ENCODE results near the gene ANO7.

The ANO7 gene

GRCh38 chr2:241198381-241199279 is 10.2 kb downstream of the ANO7 start:
- no peaks in the 10 kb centered on the region for H3K27me3 ChIP-seq (ENCODE audit: control insufficient read depth, low read length)
- no peaks in the 10 kb centered on the region for H3K4me1 ChIP-seq (ENCODE audit: control insufficient read depth, low read length)
- no peak overlapping the region for H3K4me2 ChIP-seq (ENCODE audit: low read length)
- no peak overlapping the region for H3K4me3 ChIP-seq (ENCODE audit: low read length)
- H3K27ac ChIP-seq (ENCODE audit: low read depth, low read length): no peak overlapping the region
- TF ChIP-seq CTCF (IDR thresholded peaks at IDR 0.05; ENCODE audit: low read depth, low read length, poor library complexity, severe bottlenecking) (no peak), EZH2phosphoT487 (IDR thresholded peaks at IDR 0.05; ENCODE audit: borderline replicate concordance, low read length) (no peak)
- H3K9me3 ChIP-seq (ENCODE audit: control insufficient read depth, insufficient read depth, low read length): no peaks in the 10 kb centered on the region
- H3K79me2 ChIP-seq (ENCODE audit: control insufficient read depth, low read length): no peaks in the 10 kb centered on the region
- no peaks in the 10 kb centered on the region for H3K9me2 ChIP-seq (replicated peaks; ENCODE audit: control insufficient read depth, low read length)
- H4K20me1 ChIP-seq (ENCODE audit: control insufficient read depth, insufficient read depth, low read depth, low read length): no peaks in the 10 kb centered on the region
- no peaks in the 10 kb centered on the region for H3K36me3 ChIP-seq (ENCODE audit: control insufficient read depth, low read length)
- H3F3A ChIP-seq (ENCODE audit: control insufficient read depth, insufficient read depth): no peaks in the 10 kb centered on the region

GRCh38 chr2:241199286-241199685 is 10.8 kb downstream of the ANO7 start:
- H3K27ac ChIP-seq (ENCODE audit: low read depth, low read length): no peak overlapping the region
- no peaks in the 10 kb centered on the region for H3K9me2 ChIP-seq (replicated peaks; ENCODE audit: control insufficient read depth, low read length)
- no peaks in the 10 kb centered on the region for H3K36me3 ChIP-seq (ENCODE audit: control insufficient read depth, low read length)
- no peak for TF ChIP-seq CTCF (IDR thresholded peaks at IDR 0.05; ENCODE audit: low read depth, low read length, poor library complexity, severe bottlenecking)
- H3F3A ChIP-seq (ENCODE audit: control insufficient read depth, insufficient read depth): no peaks in the 10 kb centered on the region
- H3K4me2 ChIP-seq (ENCODE audit: low read length): no peak overlapping the region
- no peak overlapping the region for H3K4me3 ChIP-seq (ENCODE audit: low read length)
- no peaks in the 10 kb centered on the region for H4K20me1 ChIP-seq (ENCODE audit: control insufficient read depth, insufficient read depth, low read depth, low read length)
- no peaks in the 10 kb centered on the region for H3K79me2 ChIP-seq (ENCODE audit: control insufficient read depth, low read length)
- H3K4me1 ChIP-seq (ENCODE audit: control insufficient read depth, low read length): no peaks in the 10 kb centered on the region
- H3K9me3 ChIP-seq (ENCODE audit: control insufficient read depth, insufficient read depth, low read length): no peaks in the 10 kb centered on the region
- H3K27me3 ChIP-seq (ENCODE audit: control insufficient read depth, low read length): no peaks in the 10 kb centered on the region

GRCh38 chr2:241199897-241200821 is 11.7 kb downstream of the ANO7 start:
- Histone ChIP-seq H3K36me3 (ENCODE audit: control insufficient read depth, low read length) (no peaks in the 10 kb centered on the region), H3K4me2 (ENCODE audit: low read length) (no peak overlapping the region), H3K27ac (ENCODE audit: low read depth, low read length) (no peak overlapping the region), H3K79me2 (ENCODE audit: control insufficient read depth, low read length) (no peaks in the 10 kb centered on the region), H3F3A (ENCODE audit: control insufficient read depth, insufficient read depth) (no peaks in the 10 kb centered on the region), H3K9me3 (ENCODE audit: control insufficient read depth, insufficient read depth, low read length) (no peaks in the 10 kb centered on the region), H4K20me1 (ENCODE audit: control insufficient read depth, insufficient read depth, low read depth, low read length) (no peaks in the 10 kb centered on the region), H3K4me3 (ENCODE audit: low read length) (no peak overlapping the region), H3K27me3 (ENCODE audit: control insufficient read depth, low read length) (no peaks in the 10 kb centered on the region), H3K4me1 (ENCODE audit: control insufficient read depth, low read length) (no peaks in the 10 kb centered on the region), H3K9me2 (replicated peaks; ENCODE audit: control insufficient read depth, low read length) (no peaks in the 10 kb centered on the region)
- TF ChIP-seq CTCF (IDR thresholded peaks at IDR 0.05; ENCODE audit: low read depth, low read length, poor library complexity, severe bottlenecking): no peak
- no peak for TF ChIP-seq EZH2phosphoT487 (IDR thresholded peaks at IDR 0.05; ENCODE audit: borderline replicate concordance, low read length)

All from DOHH2 (cell line).